Gastroesophageal sphincter (tissue), 4 donors: ENCODE results near the gene LTF. TPM values are rescaled to one million over a fixed set of nuclear protein-coding genes. Genes with fewer than 3 reads are reported as not detected.
A peak's percentile ranks its signal among the peaks of the same experiment; 100 is the strongest.

ENCODE experiments used
- ATAC-seq: fragments of 150-250 bp; one replicate; pipeline ENCODE4 v1.9.1; 2016; ENCODE audit warnings: mild to moderate bottlenecking, moderate library complexity
- H3K27ac ChIP-seq, 4 donors: fragments of 200-600 bp; sonication (generic) in 3 of 4; 1 replicate in 3 of 4; 2 replicates in 1 of 4; pipeline ENCODE4 v1.5.1; 2016 to 2019
- H3K27me3 ChIP-seq: fragments of 200-600 bp; sonication (generic); one replicate; pipeline ENCODE4 v1.5.1; 2019
- H3K36me3 ChIP-seq, 2 donors: fragments of 200-600 bp; sonication (generic); one replicate each; pipeline ENCODE4 v1.5.1; 2019; ENCODE audit warnings: control low read depth in 1 of 2
- H3K4me1 ChIP-seq, 3 donors: fragments of 200-600 bp; sonication (generic); 1 replicate in 2 of 3; 2 replicates in 1 of 3; pipeline ENCODE4 v1.5.1; 2016 to 2019; ENCODE audit warnings: control low read depth in 2 of 3
- H3K4me3 ChIP-seq, 2 donors: fragments of 200-600 bp; sonication (generic); one replicate each; pipeline ENCODE4 v1.5.1; 2019; ENCODE audit warnings: mild to moderate bottlenecking in 1 of 2, moderate library complexity in 1 of 2
- H3K9me3 ChIP-seq, 3 donors: fragments of 200-600 bp; sonication (generic); one replicate each; pipeline ENCODE4 v1.5.1; 2017 to 2019; ENCODE audit warnings: control low read depth in 2 of 3
- EP300 ChIP-seq: sonication (generic); formaldehyde crosslinking; IDR thresholded peaks from one replicate; pipeline ENCODE4 v1.6.1; 2017; ENCODE audit warnings: antibody characterized with exemption, mild to moderate bottlenecking
- POLR2A ChIP-seq, 2 donors: fragments of 450-650 bp; IDR thresholded peaks; one replicate each; pipeline ENCODE4 v1.6.1; 2017; ENCODE audit warnings: antibody characterized with exemption in 2 of 2, mild to moderate bottlenecking in 2 of 2, moderate library complexity in 1 of 2
- POLR2AphosphoS5 ChIP-seq: sonication (generic); formaldehyde crosslinking; IDR thresholded peaks from one replicate; pipeline ENCODE4 v1.6.1; 2017; ENCODE audit warnings: antibody characterized with exemption
- WGBS, 2 donors: methylation state at CpG; one replicate each; pipeline ENCODE4 v1.1.5; 2018; ENCODE audit warnings: low coverage in 1 of 2; 5-methylcytosine and 5-hydroxymethylcytosine counted together
- total RNA-seq, 4 donors: library from RNA; depleted of rRNA; stranded (reverse); fragments of >200 nt; gene quantifications; one replicate each; pipeline ENCODE4 v1.1.0, GENCODE V29; 2016
- TF ChIP-seq, protein P1 (sequence below), 4 experiments: fragments of 200-600 bp in 2 of 4; fragments of 450-650 bp in 2 of 4; sonication (generic) in 1 of 4; IDR thresholded peaks; one replicate each; pipeline ENCODE4 v1.5.1; 2017 to 2019; ENCODE audit warnings: antibody characterized with exemption in 4 of 4, mild to moderate bottlenecking in 2 of 4, moderate library complexity in 2 of 4

LTF gene
- total RNA-seq, 4 donors from 2014 or later: 1.2 to 198 (median 1.4) TPM

DNA sequence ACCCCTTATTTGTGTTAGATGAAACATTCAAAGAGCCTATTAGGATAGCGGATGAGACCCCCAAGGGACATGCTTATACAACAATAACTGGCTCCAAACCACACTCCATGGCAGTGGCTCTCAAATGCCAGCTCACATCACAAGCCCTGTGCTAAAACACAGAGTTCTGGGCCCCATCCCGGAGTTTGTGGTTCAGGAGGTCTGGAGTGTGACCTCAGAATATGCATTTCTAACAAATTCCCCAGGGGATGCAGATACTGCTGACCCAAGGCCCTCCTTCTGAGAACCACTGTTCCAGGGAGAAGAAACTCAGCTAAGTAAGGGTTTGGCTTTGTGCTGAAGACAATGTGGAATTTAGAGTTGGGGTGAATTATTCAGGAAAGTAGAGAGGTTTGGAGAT lies 54.0 kb downstream of the LTF start:
- Histone ChIP-seq H3K4me3 (no peak overlapping the region), H3K9me3 (no peaks in the 10 kb centered on the region), H3K27ac (no peak overlapping the region), H3K36me3 (no peaks in the 10 kb centered on the region), H3K4me1 (peaks cover 0 to 11% (median 4%) of the 10 kb centered on the region in 3 donors), H3K27me3 (peaks cover 18% of the 10 kb centered on the region)
- TF ChIP-seq POLR2AphosphoS5 (no peak), EP300 (no peak), POLR2A (IDR thresholded peaks at IDR 0.05) (no peak)
- TF ChIP-seq, protein P1, sequence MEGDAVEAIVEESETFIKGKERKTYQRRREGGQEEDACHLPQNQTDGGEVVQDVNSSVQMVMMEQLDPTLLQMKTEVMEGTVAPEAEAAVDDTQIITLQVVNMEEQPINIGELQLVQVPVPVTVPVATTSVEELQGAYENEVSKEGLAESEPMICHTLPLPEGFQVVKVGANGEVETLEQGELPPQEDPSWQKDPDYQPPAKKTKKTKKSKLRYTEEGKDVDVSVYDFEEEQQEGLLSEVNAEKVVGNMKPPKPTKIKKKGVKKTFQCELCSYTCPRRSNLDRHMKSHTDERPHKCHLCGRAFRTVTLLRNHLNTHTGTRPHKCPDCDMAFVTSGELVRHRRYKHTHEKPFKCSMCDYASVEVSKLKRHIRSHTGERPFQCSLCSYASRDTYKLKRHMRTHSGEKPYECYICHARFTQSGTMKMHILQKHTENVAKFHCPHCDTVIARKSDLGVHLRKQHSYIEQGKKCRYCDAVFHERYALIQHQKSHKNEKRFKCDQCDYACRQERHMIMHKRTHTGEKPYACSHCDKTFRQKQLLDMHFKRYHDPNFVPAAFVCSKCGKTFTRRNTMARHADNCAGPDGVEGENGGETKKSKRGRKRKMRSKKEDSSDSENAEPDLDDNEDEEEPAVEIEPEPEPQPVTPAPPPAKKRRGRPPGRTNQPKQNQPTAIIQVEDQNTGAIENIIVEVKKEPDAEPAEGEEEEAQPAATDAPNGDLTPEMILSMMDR (IDR thresholded peaks at IDR 0.05): no peak
- no peak for ATAC-seq
- WGBS, 2 donors: 90 to 93% methylated on average over 2 of the region's 2 CpGs

DNA sequence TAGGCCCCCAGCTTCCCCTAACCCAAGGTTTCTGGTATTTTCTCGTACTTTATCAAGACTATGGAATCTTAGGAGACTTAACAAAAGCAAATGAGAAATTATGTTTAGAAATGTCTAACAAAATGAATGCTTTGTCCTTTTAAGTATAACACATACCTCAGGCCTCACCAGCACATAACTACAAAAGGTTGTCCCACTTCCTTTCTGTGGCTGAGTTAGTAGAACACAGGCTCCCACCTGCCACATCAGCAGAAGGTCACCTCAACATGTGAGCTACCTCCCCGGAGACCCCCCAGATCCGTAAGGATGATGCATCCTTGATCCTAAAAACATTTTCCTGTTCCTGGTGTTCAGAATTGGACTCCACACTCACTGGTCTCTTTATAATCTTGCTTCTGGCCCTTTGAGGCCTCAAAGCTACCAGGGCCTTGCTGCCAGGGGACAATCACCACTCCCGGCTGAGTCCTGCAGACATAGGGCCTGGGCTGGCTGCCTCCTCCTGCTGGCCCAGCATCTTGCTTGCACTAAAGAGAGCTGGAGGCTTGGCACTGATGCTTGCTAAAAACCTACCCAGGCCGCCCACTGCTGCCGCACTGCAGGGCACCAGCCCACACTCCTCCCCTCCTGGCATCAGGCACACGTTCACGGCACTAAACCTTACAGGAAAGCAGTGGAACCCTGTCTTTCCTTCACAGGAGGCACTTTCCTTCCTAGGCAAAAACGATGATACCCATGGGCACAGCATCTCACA lies 54.8 kb downstream of the LTF start:
- H3K27ac ChIP-seq: no peak overlapping the region
- no peak for ATAC-seq
- no peaks in the 10 kb centered on the region for H3K36me3 ChIP-seq
- no peaks in the 10 kb centered on the region for H3K9me3 ChIP-seq
- peaks cover 0 to 19% (median 4%) of the 10 kb centered on the region in 3 donors for H3K4me1 ChIP-seq
- no peak overlapping the region for H3K4me3 ChIP-seq
- 95 to 96% methylated on average over 3 of the region's 9 CpGs for WGBS, 2 donors
- peaks cover 18% of the 10 kb centered on the region for H3K27me3 ChIP-seq
- TF ChIP-seq POLR2A (IDR thresholded peaks at IDR 0.05) (no peak), POLR2AphosphoS5 (no peak), EP300 (no peak)
- TF ChIP-seq, protein P1 (IDR thresholded peaks at IDR 0.05): no peak

DNA sequence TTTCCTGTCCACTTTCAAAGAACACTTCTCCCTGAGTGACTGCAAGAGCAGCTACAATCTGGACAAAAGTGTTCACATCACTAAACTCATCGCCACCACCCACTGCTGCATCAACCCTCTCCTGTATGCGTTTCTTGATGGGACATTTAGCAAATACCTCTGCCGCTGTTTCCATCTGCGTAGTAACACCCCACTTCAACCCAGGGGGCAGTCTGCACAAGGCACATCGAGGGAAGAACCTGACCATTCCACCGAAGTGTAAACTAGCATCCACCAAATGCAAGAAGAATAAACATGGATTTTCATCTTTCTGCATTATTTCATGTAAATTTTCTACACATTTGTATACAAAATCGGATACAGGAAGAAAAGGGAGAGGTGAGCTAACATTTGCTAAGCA lies 55.9 kb downstream of the LTF start:
- Histone ChIP-seq H3K4me1 (peaks cover 0 to 21% (median 4%) of the 10 kb centered on the region in 3 donors), H3K4me3 (no peak overlapping the region), H3K27me3 (peaks cover 18% of the 10 kb centered on the region), H3K27ac (no peak overlapping the region), H3K36me3 (no peaks in the 10 kb centered on the region), H3K9me3 (no peaks in the 10 kb centered on the region)
- WGBS, 2 donors: 89 to 91% methylated on average over 7 of the region's 7 CpGs
- ATAC-seq: no peak
- TF ChIP-seq POLR2A (IDR thresholded peaks at IDR 0.05): no peak

- no peaks in the 10 kb centered on the region for H3K36me3 ChIP-seq
- TF ChIP-seq POLR2A (IDR thresholded peaks at IDR 0.05): no peak
- no peak for TF ChIP-seq EP300
- no peak for TF ChIP-seq POLR2AphosphoS5
- TF ChIP-seq, protein P1 (IDR thresholded peaks at IDR 0.05): no peak
- H3K27ac ChIP-seq: peak overlapping the region in 3 of 4 donors; percentile 58 to 72 (median 58)
- 54 to 68% methylated on average over 6 to 7 of the region's 7 CpGs for WGBS, 2 donors
- H3K4me1 ChIP-seq: peaks cover 0 to 21% (median 4%) of the 10 kb centered on the region in 3 donors
- peaks cover 18% of the 10 kb centered on the region for H3K27me3 ChIP-seq
- H3K4me3 ChIP-seq: peak overlapping the region in 1 of 2 donors; percentile 33
- no peaks in the 10 kb centered on the region for H3K9me3 ChIP-seq
- ATAC-seq: no peak
Measured at GRCh38 chr3:46407970-46408369, 56.7 kb downstream of the LTF start.

GRCh38 chr3:46406788-46407611 lies 57.7 kb downstream of the LTF start, which contains the start of the genes CCR5AS and CCRL2:
TSS of gene CCR5AS (minus strand) at chr3:46407066.
TSS of gene CCRL2 (plus strand) at chr3:46407259. CDS start at chr3:46408080, 821 bp downstream.
- TF ChIP-seq POLR2AphosphoS5 (peak; percentile 39), POLR2A (IDR thresholded peaks at IDR 0.05) (peak in 1 of 2 donors; percentile 22), EP300 (no peak)
- TF ChIP-seq, protein P1 (IDR thresholded peaks at IDR 0.05): no peak
- no peaks in the 10 kb centered on the region for H3K36me3 ChIP-seq
- no peaks in the 10 kb centered on the region for H3K9me3 ChIP-seq
- WGBS, 2 donors: 33 to 65% methylated on average over 8 to 13 of the region's 20 CpGs
- peak; percentile 72 for ATAC-seq
- H3K27me3 ChIP-seq: peaks cover 18% of the 10 kb centered on the region
- peak within 1 kb of the TSS in 3 of 4 donors; percentile 58 to 72 (median 58) for H3K27ac ChIP-seq
- H3K4me1 ChIP-seq: peaks cover 0 to 21% (median 4%) of the 10 kb centered on the region in 3 donors
- H3K4me3 ChIP-seq: peak within 1 kb of the TSS in 1 of 2 donors; percentile 33
